HG03558 (cell line): ENCODE results near the gene ST6GALNAC5.

Experiments
- ATAC-seq: cut with Tn5 transposase; IDR thresholded peaks from one replicate; pipeline ENCODE4 v1.9.1; 2021; ENCODE audit warnings: moderate number of reproducible peaks; ENCODE audit not compliant: unreplicated experiment; ENCODE audit errors: extremely low read depth

The ST6GALNAC5 gene

GRCh38 chr1:77039111-77039510, 171.8 kb downstream of the ST6GALNAC5 start:
- no peak for ATAC-seq

GRCh38 chr1:77039739-77040138, 172.5 kb downstream of the ST6GALNAC5 start:
- ATAC-seq, result no peak

DNA sequence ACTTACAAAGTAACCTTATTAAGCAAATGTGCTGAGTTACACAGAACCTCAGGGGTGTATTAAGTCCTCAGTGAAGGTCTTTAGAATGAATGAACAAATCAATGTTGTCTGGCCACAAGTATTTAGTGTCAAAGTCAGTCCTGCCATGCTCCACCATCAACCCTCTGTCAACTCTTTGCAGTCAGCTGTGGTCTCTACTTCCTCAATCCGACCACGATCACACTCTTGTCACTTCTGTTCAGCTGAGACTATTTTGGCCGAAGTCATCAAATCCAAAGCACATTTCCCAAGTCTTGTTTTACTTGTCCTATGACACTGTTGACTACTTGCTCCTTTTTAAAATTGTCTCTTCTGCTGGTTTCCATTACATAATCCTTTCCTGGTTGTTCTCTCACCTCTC, 173.5 kb downstream of the ST6GALNAC5 start:
- ATAC-seq, result no peak

- ATAC-seq, result no peak
Observed at GRCh38 chr1:77044133-77044849, 177.0 kb downstream of the ST6GALNAC5 start.

- ATAC-seq, result no peak
Observed at GRCh38 chr1:77047575-77047974, 180.3 kb downstream of the ST6GALNAC5 start.

GRCh38 chr1:77047978-77048614, 180.8 kb downstream of the ST6GALNAC5 start:
- no peak for ATAC-seq

DNA sequence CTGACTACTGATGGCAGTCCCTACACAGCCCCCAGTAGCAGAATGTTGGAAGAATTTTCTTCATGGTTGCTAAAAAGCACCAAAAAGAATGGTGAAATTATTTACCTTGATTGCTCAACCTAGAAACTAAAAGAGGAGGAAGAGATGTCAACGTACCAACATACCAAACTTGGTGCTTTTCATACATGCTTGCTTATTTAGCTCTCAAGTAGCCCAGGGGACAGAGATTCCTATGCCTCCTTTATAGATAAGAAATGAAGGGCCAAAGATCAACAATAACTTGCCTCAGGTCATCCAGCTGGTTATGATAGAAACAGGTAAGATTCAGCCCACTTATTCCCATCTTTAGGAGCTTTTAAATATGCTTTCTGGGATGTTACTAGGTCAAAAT, 181.3 kb downstream of the ST6GALNAC5 start:
- ATAC-seq, result no peak

- no peak for ATAC-seq
Observed at GRCh38 chr1:77051425-77051824, 184.1 kb downstream of the ST6GALNAC5 start.

DNA sequence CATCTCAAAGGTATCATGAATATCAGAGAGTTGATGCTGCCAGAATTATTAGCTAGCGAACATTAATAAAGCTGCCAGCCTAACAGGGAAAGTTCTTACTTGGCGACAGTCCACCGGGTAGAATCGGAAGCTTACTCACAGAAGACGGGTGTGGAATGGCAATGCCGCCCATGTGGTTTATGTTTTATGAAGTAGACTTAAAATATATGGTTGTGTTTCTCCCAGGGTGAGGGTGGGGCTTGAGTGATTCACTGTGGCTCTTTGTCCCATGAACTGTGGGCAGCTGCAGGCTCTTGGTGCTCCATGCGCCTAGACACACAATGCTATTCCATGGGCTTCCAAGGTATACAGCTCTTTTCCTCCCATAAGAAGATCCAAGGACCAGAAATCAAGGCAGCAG, 189.2 kb downstream of the ST6GALNAC5 start:
- no peak for ATAC-seq

DNA sequence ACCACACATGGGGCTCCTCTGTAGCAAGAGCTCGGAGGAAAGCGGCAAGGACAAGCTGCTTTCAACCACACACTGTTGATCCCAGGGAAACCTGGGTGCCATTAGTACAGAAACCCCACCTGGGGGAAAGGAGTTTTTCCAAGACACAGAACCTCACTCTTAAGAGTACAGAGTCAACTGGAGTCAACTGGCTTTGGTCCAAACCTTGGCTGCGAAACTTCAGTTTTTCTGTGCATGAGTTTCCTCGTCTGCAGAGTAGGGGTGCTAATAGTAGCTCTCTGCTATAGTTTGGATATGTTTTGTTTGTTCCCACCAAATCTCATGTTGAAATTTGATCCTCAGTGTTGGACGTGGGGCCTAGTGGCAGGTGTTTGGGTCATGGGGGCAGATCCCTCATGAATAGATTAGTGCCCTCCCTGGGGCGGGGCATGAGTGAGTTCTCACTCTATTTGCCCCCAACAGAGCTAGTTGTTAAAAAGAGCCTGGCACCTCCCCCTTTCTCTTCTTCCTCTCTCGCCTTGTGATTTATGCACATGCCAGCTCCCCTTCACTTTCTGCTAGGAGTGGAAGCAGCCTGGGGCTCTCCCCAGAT, 190.8 kb downstream of the ST6GALNAC5 start:
- ATAC-seq, result no peak

GRCh38 chr1:77060000-77060399, 192.7 kb downstream of the ST6GALNAC5 start:
- ATAC-seq, result no peak

DNA sequence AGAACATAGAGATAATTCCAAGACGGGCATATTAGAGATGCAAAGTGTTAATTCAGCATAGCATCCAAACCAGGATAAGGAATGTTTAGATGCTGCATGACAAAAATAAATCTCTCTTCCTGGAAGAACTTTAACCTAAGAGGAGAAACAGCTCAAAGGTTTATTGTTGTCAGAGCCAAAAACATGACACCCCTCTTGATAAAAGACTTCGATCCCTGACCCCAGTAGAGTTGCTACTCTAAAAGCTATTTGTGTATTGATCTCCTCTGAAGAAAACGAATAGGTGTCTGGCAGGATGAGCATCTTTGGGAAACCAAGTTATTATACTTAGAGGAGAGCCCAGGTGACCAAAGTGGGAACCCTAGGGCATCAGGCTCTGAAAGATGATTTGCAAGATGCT, 193.9 kb downstream of the ST6GALNAC5 start:
- ATAC-seq, result no peak

DNA sequence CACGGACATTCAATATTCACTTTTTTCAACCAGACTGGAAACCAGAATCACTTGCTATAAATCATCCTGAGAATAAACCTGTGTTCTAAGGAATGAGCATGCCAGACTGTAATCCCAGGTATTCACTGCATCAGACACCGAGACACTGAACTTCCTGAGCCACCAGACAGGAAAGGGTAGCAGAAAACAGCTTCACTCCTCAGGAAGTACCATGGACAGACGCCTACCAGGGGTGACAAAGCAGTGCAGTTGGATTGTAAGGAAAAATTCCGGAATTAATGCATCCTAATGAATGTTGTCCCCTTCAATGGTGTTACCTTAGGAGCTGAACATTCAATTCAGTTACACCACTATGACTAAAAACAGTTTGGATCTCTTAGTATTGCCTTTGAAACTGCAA, 195.8 kb downstream of the ST6GALNAC5 start:
- no peak for ATAC-seq

DNA sequence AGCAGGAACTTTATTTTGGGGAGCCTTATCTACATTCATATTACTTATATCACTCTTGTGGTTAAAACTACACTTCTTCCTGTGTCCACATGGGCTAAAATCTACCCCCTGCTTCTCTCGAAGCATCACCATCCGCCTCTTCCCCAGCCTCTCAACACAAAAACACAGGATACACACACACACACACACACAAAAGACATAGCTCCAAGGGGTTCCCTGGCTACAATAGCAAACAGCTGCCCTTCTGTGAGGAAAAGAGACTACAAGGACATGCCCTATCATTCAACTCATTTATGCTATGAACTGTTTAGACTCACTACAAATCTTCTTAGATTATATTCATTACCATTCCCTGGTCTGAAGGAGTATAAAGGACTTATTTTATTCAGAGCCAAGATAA, 197.0 kb downstream of the ST6GALNAC5 start:
- no peak for ATAC-seq

- ATAC-seq, result no peak
Observed at GRCh38 chr1:77065693-77066342, 198.5 kb downstream of the ST6GALNAC5 start.

- no peak for ATAC-seq
Observed at GRCh38 chr1:77068013-77068412, 200.7 kb downstream of the ST6GALNAC5 start.

- no peak for ATAC-seq
Observed at GRCh38 chr1:77076759-77077158, 209.5 kb downstream of the ST6GALNAC5 start.

DNA sequence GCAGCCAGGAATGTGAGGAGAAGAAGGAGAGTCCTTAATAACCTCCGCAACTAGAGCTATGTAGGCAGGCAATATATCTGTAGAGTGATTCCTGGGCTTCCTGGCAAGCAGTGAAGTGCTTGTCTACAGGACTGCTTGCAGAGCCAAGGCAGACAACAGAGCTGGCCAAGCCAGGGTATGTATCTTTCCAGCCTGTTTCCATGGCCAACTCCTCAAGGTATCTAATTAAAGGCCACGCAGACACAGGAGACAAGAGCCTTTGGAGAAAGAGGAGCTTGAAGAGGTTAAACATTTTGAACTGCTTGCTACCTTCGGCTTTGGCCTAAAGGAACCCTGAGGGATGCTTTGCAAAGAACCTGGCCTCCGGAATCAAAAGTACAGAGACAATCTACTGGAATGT, 214.6 kb downstream of the ST6GALNAC5 start:
- no peak for ATAC-seq

GRCh38 chr1:77084457-77084856, 217.2 kb downstream of the ST6GALNAC5 start:
- no peak for ATAC-seq

- no peak for ATAC-seq
Observed at GRCh38 chr1:77085109-77085508, 217.8 kb downstream of the ST6GALNAC5 start.

DNA sequence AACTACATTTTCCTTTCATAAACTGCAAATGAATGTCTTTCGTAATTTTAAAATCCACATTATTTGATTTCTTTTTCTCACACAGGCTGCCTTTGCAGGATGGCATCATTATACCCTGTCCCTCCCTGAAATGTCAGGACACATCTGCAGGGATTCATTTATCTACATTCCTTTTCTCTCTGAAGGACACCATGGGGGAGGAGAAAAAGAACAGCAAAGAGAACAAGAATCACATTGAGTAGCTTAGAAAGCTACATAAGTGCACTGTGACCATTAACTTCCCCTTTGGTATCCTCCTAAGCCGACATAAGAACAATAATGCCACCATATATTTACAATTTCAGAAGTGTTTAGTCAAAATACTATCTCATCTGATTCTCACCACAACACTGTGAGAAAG, 222.5 kb downstream of the ST6GALNAC5 start:
- no peak for ATAC-seq
